ENCODE results near the gene HNRNPM.
A peak's percentile ranks its signal among the peaks of the same experiment; 100 is the strongest.

DNA sequence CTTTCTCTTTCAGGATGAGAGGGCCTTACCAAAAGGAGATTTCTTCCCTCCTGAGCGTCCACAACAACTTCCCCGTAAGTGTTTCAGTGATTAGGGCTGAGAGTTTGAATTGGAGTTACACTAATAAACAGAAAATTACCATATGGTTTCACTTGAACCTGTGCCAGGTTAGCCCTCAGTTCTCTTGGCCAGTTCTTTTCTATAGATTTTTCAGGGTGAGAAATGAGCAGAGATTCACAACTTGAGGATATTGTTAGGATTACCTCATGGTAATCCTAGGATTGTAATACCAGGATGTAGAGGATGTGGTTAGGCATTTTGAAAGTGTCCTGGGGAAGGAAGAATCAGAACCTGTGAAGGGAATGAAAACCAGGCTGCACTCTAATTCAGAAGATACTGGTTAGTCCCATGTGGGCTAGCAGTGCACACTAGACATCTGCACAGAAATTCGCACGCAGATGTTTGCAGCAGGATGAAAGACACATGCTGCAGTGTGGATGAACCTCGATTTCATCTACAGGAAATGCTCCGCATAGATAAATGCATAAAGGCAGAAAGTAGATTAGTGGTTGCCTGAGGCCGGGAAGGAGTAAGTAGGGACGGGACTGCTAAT lies 24.1 kb downstream of the HNRNPM start:
- TF ChIP-seq ZNF565 (CRISPR knock-in tag; conservative IDR thresholded peaks at IDR 0.05; ENCODE audit: low read depth) = no peak
- TF ChIP-seq ZFP30 (CRISPR knock-in tag; IDR thresholded peaks at IDR 0.05) = no peak
- TF ChIP-seq TCF4 (CRISPR knock-in tag; IDR thresholded peaks at IDR 0.05; ENCODE audit: borderline replicate concordance) = peak; percentile 54; the same call in 1 of the 2 replicates
- no peak for TF ChIP-seq ZFP3 (CRISPR knock-in tag; IDR thresholded peaks at IDR 0.05)
- no peak for TF ChIP-seq RARB (CRISPR knock-in tag; IDR thresholded peaks at IDR 0.05)
- TF ChIP-seq SNAI2 (CRISPR knock-in tag; IDR thresholded peaks at IDR 0.05) = no peak
- TF ChIP-seq ARNTL (CRISPR knock-in tag; IDR thresholded peaks at IDR 0.05; ENCODE audit: borderline replicate concordance, low read depth) = no peak
- no peak for TF ChIP-seq ZNF8 (CRISPR knock-in tag; IDR thresholded peaks at IDR 0.05)
- no peak for TF ChIP-seq ESRRG (CRISPR knock-in tag; IDR thresholded peaks at IDR 0.05)
- no peak for TF ChIP-seq TOX (CRISPR knock-in tag; IDR thresholded peaks at IDR 0.05; ENCODE audit: borderline replicate concordance)
- TF ChIP-seq, protein P1, sequence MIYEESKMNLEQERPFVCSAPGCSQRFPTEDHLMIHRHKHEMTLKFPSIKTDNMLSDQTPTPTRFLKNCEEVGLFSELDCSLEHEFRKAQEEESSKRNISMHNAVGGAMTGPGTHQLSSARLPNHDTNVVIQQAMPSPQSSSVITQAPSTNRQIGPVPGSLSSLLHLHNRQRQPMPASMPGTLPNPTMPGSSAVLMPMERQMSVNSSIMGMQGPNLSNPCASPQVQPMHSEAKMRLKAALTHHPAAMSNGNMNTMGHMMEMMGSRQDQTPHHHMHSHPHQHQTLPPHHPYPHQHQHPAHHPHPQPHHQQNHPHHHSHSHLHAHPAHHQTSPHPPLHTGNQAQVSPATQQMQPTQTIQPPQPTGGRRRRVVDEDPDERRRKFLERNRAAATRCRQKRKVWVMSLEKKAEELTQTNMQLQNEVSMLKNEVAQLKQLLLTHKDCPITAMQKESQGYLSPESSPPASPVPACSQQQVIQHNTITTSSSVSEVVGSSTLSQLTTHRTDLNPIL (CRISPR knock-in tag; IDR thresholded peaks at IDR 0.05; ENCODE audit: low read depth) = no peak
- TF ChIP-seq, protein P2, sequence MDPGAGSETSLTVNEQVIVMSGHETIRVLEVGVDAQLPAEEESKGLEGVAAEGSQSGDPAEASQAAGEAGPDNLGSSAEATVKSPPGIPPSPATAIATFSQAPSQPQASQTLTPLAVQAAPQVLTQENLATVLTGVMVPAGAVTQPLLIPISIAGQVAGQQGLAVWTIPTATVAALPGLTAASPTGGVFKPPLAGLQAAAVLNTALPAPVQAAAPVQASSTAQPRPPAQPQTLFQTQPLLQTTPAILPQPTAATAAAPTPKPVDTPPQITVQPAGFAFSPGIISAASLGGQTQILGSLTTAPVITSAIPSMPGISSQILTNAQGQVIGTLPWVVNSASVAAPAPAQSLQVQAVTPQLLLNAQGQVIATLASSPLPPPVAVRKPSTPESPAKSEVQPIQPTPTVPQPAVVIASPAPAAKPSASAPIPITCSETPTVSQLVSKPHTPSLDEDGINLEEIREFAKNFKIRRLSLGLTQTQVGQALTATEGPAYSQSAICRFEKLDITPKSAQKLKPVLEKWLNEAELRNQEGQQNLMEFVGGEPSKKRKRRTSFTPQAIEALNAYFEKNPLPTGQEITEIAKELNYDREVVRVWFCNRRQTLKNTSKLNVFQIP (CRISPR knock-in tag; IDR thresholded peaks at IDR 0.05; ENCODE audit: borderline replicate concordance, low read depth) = no peak
- TF ChIP-seq, protein P3, sequence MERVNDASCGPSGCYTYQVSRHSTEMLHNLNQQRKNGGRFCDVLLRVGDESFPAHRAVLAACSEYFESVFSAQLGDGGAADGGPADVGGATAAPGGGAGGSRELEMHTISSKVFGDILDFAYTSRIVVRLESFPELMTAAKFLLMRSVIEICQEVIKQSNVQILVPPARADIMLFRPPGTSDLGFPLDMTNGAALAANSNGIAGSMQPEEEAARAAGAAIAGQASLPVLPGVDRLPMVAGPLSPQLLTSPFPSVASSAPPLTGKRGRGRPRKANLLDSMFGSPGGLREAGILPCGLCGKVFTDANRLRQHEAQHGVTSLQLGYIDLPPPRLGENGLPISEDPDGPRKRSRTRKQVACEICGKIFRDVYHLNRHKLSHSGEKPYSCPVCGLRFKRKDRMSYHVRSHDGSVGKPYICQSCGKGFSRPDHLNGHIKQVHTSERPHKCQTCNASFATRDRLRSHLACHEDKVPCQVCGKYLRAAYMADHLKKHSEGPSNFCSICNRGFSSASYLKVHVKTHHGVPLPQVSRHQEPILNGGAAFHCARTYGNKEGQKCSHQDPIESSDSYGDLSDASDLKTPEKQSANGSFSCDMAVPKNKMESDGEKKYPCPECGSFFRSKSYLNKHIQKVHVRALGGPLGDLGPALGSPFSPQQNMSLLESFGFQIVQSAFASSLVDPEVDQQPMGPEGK (CRISPR knock-in tag; IDR thresholded peaks at IDR 0.05; ENCODE audit: borderline replicate concordance) = no peak
- TF ChIP-seq ISL1 (CRISPR knock-in tag; IDR thresholded peaks at IDR 0.05) = no peak

All from SK-N-SH treated with all-trans-retinoic acid at 6 μM for 48 hours (cell line).